ENCODE data around the gene PRSS27. TPM values are rescaled to one million over a fixed set of nuclear protein-coding genes. Genes with fewer than 3 reads are reported as not detected.

Gene PRSS27
- total and polyA plus RNA-seq, 2 of the 8 experiments (the other 6 are each of a cell fraction or from before 2014, with no cell fraction given): 1.3 to 7.5 TPM

GRCh38 chr16:2692948-2693651 is 26.9 kb downstream of the PRSS27 start:
- no peak for TF ChIP-seq MAX (IDR thresholded peaks at IDR 0.05)
- TF ChIP-seq KDM4A (IDR thresholded peaks at IDR 0.05; ENCODE audit: low read depth, low read length, severe bottlenecking): no peak
- TF ChIP-seq EZH2 (IDR thresholded peaks at IDR 0.05; ENCODE audit: low read depth, low read length, severe bottlenecking): no peak
- TF ChIP-seq CREB1 (IDR thresholded peaks at IDR 0.05): no peak
- no peak for TF ChIP-seq GABPA (IDR thresholded peaks at IDR 0.05; ENCODE audit: borderline replicate concordance, insufficient read depth, low read length)
- no peak for TF ChIP-seq GTF2F1 (IDR thresholded peaks at IDR 0.05; ENCODE audit: borderline replicate concordance, low read depth, low read length)
- TF ChIP-seq SAP30 (IDR thresholded peaks at IDR 0.05; ENCODE audit: insufficient read depth, insufficient replicate concordance, low read length): no peak
- no peak for TF ChIP-seq KDM1A (IDR thresholded peaks at IDR 0.05; ENCODE audit: borderline replicate concordance, low read length)
- no peak for TF ChIP-seq CHD2 (IDR thresholded peaks at IDR 0.05; ENCODE audit: low read length)
- TF ChIP-seq TAF1 (IDR thresholded peaks at IDR 0.05; ENCODE audit: low read depth, low read length): no peak
- no peak overlapping the region for H3K9ac ChIP-seq (replicated peaks in 1 of 4; ENCODE audit: extremely low read depth in 1 of 4, low read depth in 3 of 4, low read length in 3 of 4)
- no peak overlapping the region for H4K91ac ChIP-seq (replicated peaks; ENCODE audit: insufficient read length, low read length)
- H4K5ac ChIP-seq (ENCODE audit: insufficient read length, low read depth, low read length): peak overlapping the region; percentile 66
- H4K8ac ChIP-seq (ENCODE audit: extremely low read depth, insufficient read depth, low read length): peak overlapping the region; percentile 95
- no peaks in the 10 kb centered on the region for H3K23me2 ChIP-seq (ENCODE audit: low read depth, low read length)
- POLR2A ChIA-PET (ENCODE audit: partially characterized antibody): interaction anchor here (1.2 to 2.7 kb wide), 4 partner anchors 11 to 25 kb away, joined by 3 to 17 read pairs (median 3); partner anchors contain the start of gene KCTD5
- H2BK20ac ChIP-seq (ENCODE audit: low read length): no peak overlapping the region
- H3K56ac ChIP-seq (replicated peaks; ENCODE audit: insufficient read length, low read depth, low read length): no peak overlapping the region
- no peaks in the 10 kb centered on the region for H3K9me3 ChIP-seq (ENCODE audit: insufficient read depth in 2 of 2, low read depth in 1 of 2, low read length in 1 of 2)
- no peak overlapping the region for H2BK12ac ChIP-seq (ENCODE audit: low read depth, low read length)
- no peak overlapping the region for H3K27ac ChIP-seq (ENCODE audit: low read depth, low read length)
- peaks cover 0 to 3% (median under 1%) of the 10 kb centered on the region in 4 experiments; a peak in 3 of 8 replicates for H3K36me3 ChIP-seq (ENCODE audit: control insufficient read depth in 2 of 4, insufficient read depth in 4 of 4, low read length in 3 of 4)
- no peak overlapping the region for H2AK5ac ChIP-seq (ENCODE audit: low read depth, low read length)
- H3K79me2 ChIP-seq (ENCODE audit: control insufficient read depth in 1 of 2, insufficient read depth in 2 of 2, low read length in 2 of 2): peaks cover 0 to 24% of the 10 kb centered on the region in 2 experiments; a peak in 2 of 4 replicates
- peaks cover 3 to 10% of the 10 kb centered on the region in 2 experiments for H4K20me1 ChIP-seq (replicated peaks in 1 of 2; ENCODE audit: control insufficient read depth in 1 of 2, insufficient read depth in 2 of 2, low read length in 2 of 2)
- no peak overlapping the region for H2BK15ac ChIP-seq (ENCODE audit: low read length)
- no peak overlapping the region for H3K4ac ChIP-seq (replicated peaks; ENCODE audit: insufficient read length, low read depth, low read length)
- FAIRE-seq (no peak), DNase-seq (ENCODE audit: low read depth in 1 of 2, low spot score in 2 of 2) (no peak)
- H3K4me3 ChIP-seq (ENCODE audit: extremely low read depth in 1 of 4, insufficient read depth in 2 of 4, low read depth in 3 of 4, low read length in 4 of 4): no peak overlapping the region
- no peak overlapping the region for H3K14ac ChIP-seq (ENCODE audit: insufficient read length)
- H3K23ac ChIP-seq (ENCODE audit: insufficient read length): no peak overlapping the region
- CTCF ChIA-PET (ENCODE audit: partially characterized antibody): interaction anchor here (2.2 kb wide), 1 partner anchor 10 kb away, joined by 6 read pairs; no protein-coding TSS in a partner anchor
- no peak overlapping the region; the same call in 1 of the 2 replicates for H3K18ac ChIP-seq (ENCODE audit: extremely low read depth, low read length)
- 85% methylated on average over 19 of the region's 24 CpGs; no CpG with 5 or more reads in 1 of the 2 experiments for WGBS, 2 experiments (ENCODE audit: extremely low coverage in 1 of 2, insufficient coverage in 1 of 2, insufficient read length in 1 of 2, insufficient replicate concordance in 2 of 2, low coverage in 1 of 2, low lambda C conversion rate in 2 of 2, missing lambda C conversion rate in 1 of 2)
- no peak overlapping the region for H2BK120ac ChIP-seq (replicated peaks; ENCODE audit: low read depth, low read length)
- H3K4me2 ChIP-seq (ENCODE audit: insufficient read depth in 1 of 2, low read depth in 2 of 2, low read length in 2 of 2): no peak overlapping the region
- H3K27me3 ChIP-seq (replicated peaks in 1 of 4; ENCODE audit: control insufficient read depth in 3 of 4, extremely low read depth in 1 of 4, insufficient read depth in 3 of 4, low read length in 3 of 4): no peaks in the 10 kb centered on the region
- peaks cover 0 to 7% (median 5%) of the 10 kb centered on the region in 4 experiments; a peak in 6 of 7 replicates for H3K4me1 ChIP-seq (replicated peaks in 1 of 4; ENCODE audit: control insufficient read depth in 3 of 4, insufficient read depth in 4 of 4, low read length in 3 of 4)
- no peak overlapping the region for H2AFZ ChIP-seq (ENCODE audit: low read length)
- H2BK5ac ChIP-seq (ENCODE audit: low read depth, low read length): no peak overlapping the region
- H3K79me1 ChIP-seq (ENCODE audit: low read depth, low read length): peaks cover 15% of the 10 kb centered on the region
